ENCODE measurements around the gene HNMT.

The HNMT gene

DNA sequence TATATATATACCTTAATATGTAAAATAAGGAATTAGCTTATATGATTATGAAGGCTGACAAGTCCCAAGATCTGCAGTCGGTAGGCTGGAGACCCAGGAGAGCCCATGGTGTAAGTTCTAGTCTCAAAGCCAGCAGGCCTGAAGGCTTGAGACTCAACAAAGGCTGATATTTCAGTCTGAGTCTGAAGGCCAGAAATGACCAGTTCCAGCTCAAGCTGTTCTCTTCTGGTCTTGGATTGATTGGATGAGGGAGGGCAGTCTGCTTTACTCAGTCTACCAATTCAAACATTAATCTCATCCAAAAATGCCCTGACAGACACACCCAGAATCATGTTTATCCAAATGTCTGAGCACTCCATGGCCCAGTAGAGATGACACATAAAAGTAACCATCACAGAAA, 22.0 kb downstream of the HNMT start:
- TF ChIP-seq FOXP2 (optimal IDR thresholded peaks at IDR 0.05; ENCODE audit: borderline replicate concordance, extremely low read depth, extremely low read length, insufficient read depth) (no peak), POLR2AphosphoS5 (IDR thresholded peaks at IDR 0.05; ENCODE audit: low read depth, low read length) (no peak), TAF1 (IDR thresholded peaks at IDR 0.05; ENCODE audit: borderline replicate concordance, insufficient read depth, low read length) (no peak), SIN3A (IDR thresholded peaks at IDR 0.05; ENCODE audit: borderline replicate concordance, insufficient read depth, low read length) (no peak)
- TF ChIP-seq, protein P1, sequence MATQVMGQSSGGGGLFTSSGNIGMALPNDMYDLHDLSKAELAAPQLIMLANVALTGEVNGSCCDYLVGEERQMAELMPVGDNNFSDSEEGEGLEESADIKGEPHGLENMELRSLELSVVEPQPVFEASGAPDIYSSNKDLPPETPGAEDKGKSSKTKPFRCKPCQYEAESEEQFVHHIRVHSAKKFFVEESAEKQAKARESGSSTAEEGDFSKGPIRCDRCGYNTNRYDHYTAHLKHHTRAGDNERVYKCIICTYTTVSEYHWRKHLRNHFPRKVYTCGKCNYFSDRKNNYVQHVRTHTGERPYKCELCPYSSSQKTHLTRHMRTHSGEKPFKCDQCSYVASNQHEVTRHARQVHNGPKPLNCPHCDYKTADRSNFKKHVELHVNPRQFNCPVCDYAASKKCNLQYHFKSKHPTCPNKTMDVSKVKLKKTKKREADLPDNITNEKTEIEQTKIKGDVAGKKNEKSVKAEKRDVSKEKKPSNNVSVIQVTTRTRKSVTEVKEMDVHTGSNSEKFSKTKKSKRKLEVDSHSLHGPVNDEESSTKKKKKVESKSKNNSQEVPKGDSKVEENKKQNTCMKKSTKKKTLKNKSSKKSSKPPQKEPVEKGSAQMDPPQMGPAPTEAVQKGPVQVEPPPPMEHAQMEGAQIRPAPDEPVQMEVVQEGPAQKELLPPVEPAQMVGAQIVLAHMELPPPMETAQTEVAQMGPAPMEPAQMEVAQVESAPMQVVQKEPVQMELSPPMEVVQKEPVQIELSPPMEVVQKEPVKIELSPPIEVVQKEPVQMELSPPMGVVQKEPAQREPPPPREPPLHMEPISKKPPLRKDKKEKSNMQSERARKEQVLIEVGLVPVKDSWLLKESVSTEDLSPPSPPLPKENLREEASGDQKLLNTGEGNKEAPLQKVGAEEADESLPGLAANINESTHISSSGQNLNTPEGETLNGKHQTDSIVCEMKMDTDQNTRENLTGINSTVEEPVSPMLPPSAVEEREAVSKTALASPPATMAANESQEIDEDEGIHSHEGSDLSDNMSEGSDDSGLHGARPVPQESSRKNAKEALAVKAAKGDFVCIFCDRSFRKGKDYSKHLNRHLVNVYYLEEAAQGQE (IDR thresholded peaks at IDR 0.05; ENCODE audit: insufficient read depth in 1 of 2, low read depth in 2 of 2, low read length in 2 of 2): no peak

DNA sequence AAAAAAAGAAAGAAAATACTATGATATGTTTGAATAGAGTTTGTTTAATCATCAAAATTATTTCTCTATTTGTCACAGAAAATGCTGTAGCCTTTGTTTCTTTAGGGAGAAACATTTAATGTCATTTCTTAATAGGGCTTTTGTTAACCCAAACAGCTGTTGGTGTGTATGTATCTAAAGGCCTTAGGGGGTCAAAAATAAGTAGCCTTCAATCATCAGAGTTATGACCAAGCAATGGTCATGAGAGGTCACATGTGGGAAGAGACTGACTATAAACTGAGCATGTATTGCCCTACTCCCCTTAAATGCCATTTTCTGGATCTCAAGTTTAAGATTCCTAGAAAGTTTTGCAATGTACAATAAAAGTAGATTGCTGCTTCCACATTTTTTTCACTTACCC, 22.7 kb downstream of the HNMT start:
- TF ChIP-seq, protein P1 (IDR thresholded peaks at IDR 0.05; ENCODE audit: insufficient read depth in 1 of 2, low read depth in 2 of 2, low read length in 2 of 2): no peak
- TF ChIP-seq POLR2AphosphoS5 (IDR thresholded peaks at IDR 0.05; ENCODE audit: low read depth, low read length) (no peak), TAF1 (IDR thresholded peaks at IDR 0.05; ENCODE audit: borderline replicate concordance, insufficient read depth, low read length) (no peak), FOXP2 (optimal IDR thresholded peaks at IDR 0.05; ENCODE audit: borderline replicate concordance, extremely low read depth, extremely low read length, insufficient read depth) (no peak), SIN3A (IDR thresholded peaks at IDR 0.05; ENCODE audit: borderline replicate concordance, insufficient read depth, low read length) (no peak)

DNA sequence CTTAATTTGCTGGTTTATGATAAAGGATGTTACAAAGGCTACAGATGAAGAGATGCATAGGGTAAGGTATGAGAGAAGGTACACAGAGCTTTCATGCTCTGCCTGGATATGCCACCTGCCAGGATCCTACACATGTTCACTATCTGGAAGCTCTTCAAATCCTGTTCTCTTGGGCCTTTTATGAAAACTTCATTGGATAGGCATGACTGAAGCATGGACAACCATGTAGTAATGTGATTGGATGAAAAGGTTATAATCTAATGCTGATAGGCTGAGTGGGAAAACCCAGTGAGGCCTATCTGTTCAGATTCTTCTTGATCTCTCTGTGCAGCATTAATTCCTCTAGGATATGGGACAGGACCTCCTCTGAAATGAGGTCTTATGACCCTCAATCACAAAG, 26.8 kb downstream of the HNMT start:
- TF ChIP-seq, protein P1 (IDR thresholded peaks at IDR 0.05; ENCODE audit: insufficient read depth in 1 of 2, low read depth in 2 of 2, low read length in 2 of 2): no peak
- TF ChIP-seq FOXP2 (optimal IDR thresholded peaks at IDR 0.05; ENCODE audit: borderline replicate concordance, extremely low read depth, extremely low read length, insufficient read depth): no peak
- TF ChIP-seq POLR2AphosphoS5 (IDR thresholded peaks at IDR 0.05; ENCODE audit: low read depth, low read length): no peak
- TF ChIP-seq SIN3A (IDR thresholded peaks at IDR 0.05; ENCODE audit: borderline replicate concordance, insufficient read depth, low read length): no peak
- TF ChIP-seq TAF1 (IDR thresholded peaks at IDR 0.05; ENCODE audit: borderline replicate concordance, insufficient read depth, low read length): no peak

DNA sequence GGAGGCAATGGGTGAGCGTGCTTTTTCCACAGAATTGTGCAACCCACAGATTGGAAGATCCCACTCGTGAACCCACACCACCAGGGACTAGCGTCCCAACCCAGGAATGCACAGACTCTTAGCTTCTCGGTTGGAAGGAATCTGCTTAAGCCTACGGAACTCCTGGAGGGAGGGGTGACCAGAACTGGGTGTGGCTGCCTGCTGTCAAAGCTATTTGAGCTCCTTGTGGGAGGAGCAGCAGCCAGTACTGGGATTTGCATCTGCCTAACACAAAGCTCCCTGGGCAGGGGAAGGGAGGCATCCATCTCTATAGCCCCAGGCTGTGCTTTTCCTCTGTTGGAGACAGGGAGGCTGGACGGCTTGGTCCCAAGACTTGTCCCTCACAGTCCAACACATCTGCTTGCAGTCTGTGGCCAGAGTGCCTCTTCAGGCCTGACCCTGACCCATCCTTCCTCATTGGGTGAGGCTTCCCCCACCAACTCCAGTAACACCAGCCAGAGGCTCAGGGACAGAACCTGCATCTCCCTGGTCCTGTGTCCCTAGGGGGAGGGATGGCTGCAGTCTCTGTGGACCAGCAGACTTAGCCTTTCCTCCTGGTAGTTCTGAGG, 27.9 kb downstream of the HNMT start:
- TF ChIP-seq, protein P1 (IDR thresholded peaks at IDR 0.05; ENCODE audit: insufficient read depth in 1 of 2, low read depth in 2 of 2, low read length in 2 of 2): no peak
- TF ChIP-seq SIN3A (IDR thresholded peaks at IDR 0.05; ENCODE audit: borderline replicate concordance, insufficient read depth, low read length): no peak
- no peak for TF ChIP-seq TAF1 (IDR thresholded peaks at IDR 0.05; ENCODE audit: borderline replicate concordance, insufficient read depth, low read length)
- TF ChIP-seq FOXP2 (optimal IDR thresholded peaks at IDR 0.05; ENCODE audit: borderline replicate concordance, extremely low read depth, extremely low read length, insufficient read depth): no peak
- TF ChIP-seq POLR2AphosphoS5 (IDR thresholded peaks at IDR 0.05; ENCODE audit: low read depth, low read length): no peak
